HepG2 (cell line): ENCODE results near the gene UBFD1. TPM values are rescaled to one million over a fixed set of nuclear protein-coding genes. Genes with fewer than 3 reads are reported as not detected.

Source experiments
- CENPBD1 ChIP-seq: sonication (generic); formaldehyde crosslinking; IDR thresholded peaks from 2 replicates; pipeline ENCODE4 v1.8.0; 2022; ENCODE audit warnings: missing genetic modification reagents, low read depth, mild to moderate bottlenecking, borderline replicate concordance
- CERS6 ChIP-seq: sonication (generic); formaldehyde crosslinking; IDR thresholded peaks from 2 replicates; pipeline ENCODE4 v1.5.0; 2020; ENCODE audit warnings: missing genetic modification reagents
- DMTF1 ChIP-seq: sonication (generic); formaldehyde crosslinking; IDR thresholded peaks from 2 replicates; pipeline ENCODE4 v1.4.0; 2020; ENCODE audit warnings: mild to moderate bottlenecking, missing genetic modification reagents
- DNMT3B ChIP-seq: conservative IDR thresholded peaks from 2 replicates; pipeline ENCODE4 v1.6.1; 2016; ENCODE audit warnings: missing biosample characterization, control low read depth
- HMGA1 ChIP-seq: sonication (generic); formaldehyde crosslinking; conservative IDR thresholded peaks from 2 replicates; pipeline ENCODE4 v1.4.0; 2020; ENCODE audit warnings: missing genetic modification reagents
- HOXA7 ChIP-seq: sonication (generic); formaldehyde crosslinking; IDR thresholded peaks from 2 replicates; pipeline ENCODE4 v1.8.1; 2022; ENCODE audit warnings: mild to moderate bottlenecking, missing genetic modification reagents, moderate library complexity
- MYNN ChIP-seq: sonication (generic); formaldehyde crosslinking; IDR thresholded peaks from 2 replicates; pipeline ENCODE4 v1.4.0; 2020; ENCODE audit warnings: mild to moderate bottlenecking, low read depth, missing genetic modification reagents
- NAIF1 ChIP-seq: sonication (generic); formaldehyde crosslinking; IDR thresholded peaks from 2 replicates; pipeline ENCODE4 v1.5.0; 2020; ENCODE audit warnings: mild to moderate bottlenecking, missing genetic modification reagents, borderline replicate concordance
- NFKBIZ ChIP-seq: IDR thresholded peaks from 2 replicates; pipeline ENCODE4 v1.6.1; 2018; ENCODE audit warnings: missing genetic modification reagents, missing compliant biosample characterization
- NR2C2 ChIP-seq: sonication (generic); formaldehyde crosslinking; IDR thresholded peaks from 2 replicates; pipeline ENCODE4 v1.4.0; 2020; ENCODE audit warnings: missing genetic modification reagents, mild to moderate bottlenecking, moderate library complexity, borderline replicate concordance
- PAWR ChIP-seq: sonication (generic); formaldehyde crosslinking; IDR thresholded peaks from 2 replicates; pipeline ENCODE4 v1.4.0; 2020; ENCODE audit warnings: missing genetic modification reagents, mild to moderate bottlenecking, borderline replicate concordance
- SMAD9 ChIP-seq: sonication (generic); formaldehyde crosslinking; IDR thresholded peaks from 2 replicates; pipeline ENCODE4 v1.5.1; 2020; ENCODE audit warnings: mild to moderate bottlenecking, missing genetic modification reagents
- TMF1 ChIP-seq: sonication (generic); formaldehyde crosslinking; IDR thresholded peaks from 2 replicates; pipeline ENCODE4 v1.8.1; 2022; ENCODE audit warnings: low read depth, missing genetic modification reagents
- polyA plus RNA-seq, 8 experiments: library from polyadenylated mRNA; depleted of rRNA in 3 of 8; stranded (reverse) in 7 of 8; unstranded in 1 of 8; fragments of >200 nt; fragmentation: Illumina TruSeq in 4 of 8; extraction: Trizol in 4 of 8; gene quantifications; 2 replicates each; pipeline versions ENCODE4 v1.2.1 to v1.2.3, GENCODE V29; 2011 to 2016; ENCODE audit warnings: low read depth in 4 of 8, missing spikeins in 1 of 8, mixed read lengths in 1 of 8; ENCODE audit not compliant: insufficient read depth in 1 of 8
- total RNA-seq, 5 experiments: library from RNA; depleted of rRNA; stranded (reverse); fragments of >200 nt; fragmentation: Illumina TruSeq; extraction: Trizol; gene quantifications; 2 replicates each; pipeline ENCODE4 v1.2.3, GENCODE V29; 2016; ENCODE audit warnings: low read depth in 1 of 5
- TF ChIP-seq, protein P1 (sequence below), 2 experiments: sonication (generic) in 1 of 2; formaldehyde crosslinking in 1 of 2; IDR thresholded peaks; 2 replicates each; pipeline versions ENCODE4 v1.4.0 to v1.6.1; 2016 to 2020; ENCODE audit warnings: borderline replicate concordance in 1 of 2, low read depth in 1 of 2, mild to moderate bottlenecking in 1 of 2, missing genetic modification reagents in 1 of 2
- TF ChIP-seq, protein P2 (sequence below): sonication (generic); formaldehyde crosslinking; IDR thresholded peaks from 2 replicates; pipeline ENCODE4 v1.4.0; 2020; ENCODE audit warnings: mild to moderate bottlenecking, missing genetic modification reagents
- TF ChIP-seq, protein P3 (sequence below): sonication (generic); formaldehyde crosslinking; IDR thresholded peaks from 2 replicates; pipeline ENCODE4 v1.8.1; 2022; ENCODE audit warnings: low read depth, mild to moderate bottlenecking, missing genetic modification reagents

Gene UBFD1
- total and polyA plus RNA-seq, 2 of the 13 experiments (the other 11 are each of a cell fraction or from before 2014, with no cell fraction given) = 100 to 111 TPM

- TF ChIP-seq CERS6 (peak; percentile 85), NFKBIZ (CRISPR knock-in tag) (peak; percentile 73), PAWR (CRISPR knock-in tag) (no peak), HOXA7 (CRISPR knock-in tag) (no peak), SMAD9 (CRISPR knock-in tag) (no peak; the same call in 1 of the 2 replicates), DNMT3B (CRISPR knock-in tag) (0 out of 2 replicates have a peak, but pooled peaks have one; percentile 25), DMTF1 (CRISPR knock-in tag) (no peak), MYNN (CRISPR knock-in tag) (peak; percentile 74; the same call in 1 of the 2 replicates), NAIF1 (CRISPR knock-in tag) (peak; percentile 96), NR2C2 (CRISPR knock-in tag) (peak; percentile 96), CENPBD1 (no peak), HMGA1 (CRISPR knock-in tag) (no peak), TMF1 (CRISPR knock-in tag) (peak; percentile 96)
- TF ChIP-seq, protein P1, sequence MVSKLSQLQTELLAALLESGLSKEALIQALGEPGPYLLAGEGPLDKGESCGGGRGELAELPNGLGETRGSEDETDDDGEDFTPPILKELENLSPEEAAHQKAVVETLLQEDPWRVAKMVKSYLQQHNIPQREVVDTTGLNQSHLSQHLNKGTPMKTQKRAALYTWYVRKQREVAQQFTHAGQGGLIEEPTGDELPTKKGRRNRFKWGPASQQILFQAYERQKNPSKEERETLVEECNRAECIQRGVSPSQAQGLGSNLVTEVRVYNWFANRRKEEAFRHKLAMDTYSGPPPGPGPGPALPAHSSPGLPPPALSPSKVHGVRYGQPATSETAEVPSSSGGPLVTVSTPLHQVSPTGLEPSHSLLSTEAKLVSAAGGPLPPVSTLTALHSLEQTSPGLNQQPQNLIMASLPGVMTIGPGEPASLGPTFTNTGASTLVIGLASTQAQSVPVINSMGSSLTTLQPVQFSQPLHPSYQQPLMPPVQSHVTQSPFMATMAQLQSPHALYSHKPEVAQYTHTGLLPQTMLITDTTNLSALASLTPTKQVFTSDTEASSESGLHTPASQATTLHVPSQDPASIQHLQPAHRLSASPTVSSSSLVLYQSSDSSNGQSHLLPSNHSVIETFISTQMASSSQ (IDR thresholded peaks at IDR 0.05; ENCODE audit: low read depth) = no peak
- TF ChIP-seq, protein P1 (CRISPR knock-in tag; IDR thresholded peaks at IDR 0.05; ENCODE audit: borderline replicate concordance) = peak; percentile 84; the same call in 1 of the 2 replicates
- TF ChIP-seq, protein P2, sequence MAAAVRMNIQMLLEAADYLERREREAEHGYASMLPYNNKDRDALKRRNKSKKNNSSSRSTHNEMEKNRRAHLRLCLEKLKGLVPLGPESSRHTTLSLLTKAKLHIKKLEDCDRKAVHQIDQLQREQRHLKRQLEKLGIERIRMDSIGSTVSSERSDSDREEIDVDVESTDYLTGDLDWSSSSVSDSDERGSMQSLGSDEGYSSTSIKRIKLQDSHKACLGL (CRISPR knock-in tag) = peak; percentile 94
- TF ChIP-seq, protein P3, sequence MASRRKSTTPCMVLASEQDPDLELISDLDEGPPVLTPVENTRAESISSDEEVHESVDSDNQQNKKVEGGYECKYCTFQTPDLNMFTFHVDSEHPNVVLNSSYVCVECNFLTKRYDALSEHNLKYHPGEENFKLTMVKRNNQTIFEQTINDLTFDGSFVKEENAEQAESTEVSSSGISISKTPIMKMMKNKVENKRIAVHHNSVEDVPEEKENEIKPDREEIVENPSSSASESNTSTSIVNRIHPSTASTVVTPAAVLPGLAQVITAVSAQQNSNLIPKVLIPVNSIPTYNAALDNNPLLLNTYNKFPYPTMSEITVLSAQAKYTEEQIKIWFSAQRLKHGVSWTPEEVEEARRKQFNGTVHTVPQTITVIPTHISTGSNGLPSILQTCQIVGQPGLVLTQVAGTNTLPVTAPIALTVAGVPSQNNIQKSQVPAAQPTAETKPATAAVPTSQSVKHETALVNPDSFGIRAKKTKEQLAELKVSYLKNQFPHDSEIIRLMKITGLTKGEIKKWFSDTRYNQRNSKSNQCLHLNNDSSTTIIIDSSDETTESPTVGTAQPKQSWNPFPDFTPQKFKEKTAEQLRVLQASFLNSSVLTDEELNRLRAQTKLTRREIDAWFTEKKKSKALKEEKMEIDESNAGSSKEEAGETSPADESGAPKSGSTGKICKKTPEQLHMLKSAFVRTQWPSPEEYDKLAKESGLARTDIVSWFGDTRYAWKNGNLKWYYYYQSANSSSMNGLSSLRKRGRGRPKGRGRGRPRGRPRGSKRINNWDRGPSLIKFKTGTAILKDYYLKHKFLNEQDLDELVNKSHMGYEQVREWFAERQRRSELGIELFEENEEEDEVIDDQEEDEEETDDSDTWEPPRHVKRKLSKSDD (CRISPR knock-in tag) = peak; percentile 80
Observed at GRCh38 chr16:23595951-23596720, 38.6 kb downstream of the UBFD1 start, which contains the start of gene NDUFAB1 (continued).
